ENCODE results near the gene GARRE1. TPM values are rescaled to one million over a fixed set of nuclear protein-coding genes. Genes with fewer than 3 reads are reported as not detected.

Gene GARRE1
- total RNA-seq, 1 experiment from 2014 or later = 23.3 TPM

DNA sequence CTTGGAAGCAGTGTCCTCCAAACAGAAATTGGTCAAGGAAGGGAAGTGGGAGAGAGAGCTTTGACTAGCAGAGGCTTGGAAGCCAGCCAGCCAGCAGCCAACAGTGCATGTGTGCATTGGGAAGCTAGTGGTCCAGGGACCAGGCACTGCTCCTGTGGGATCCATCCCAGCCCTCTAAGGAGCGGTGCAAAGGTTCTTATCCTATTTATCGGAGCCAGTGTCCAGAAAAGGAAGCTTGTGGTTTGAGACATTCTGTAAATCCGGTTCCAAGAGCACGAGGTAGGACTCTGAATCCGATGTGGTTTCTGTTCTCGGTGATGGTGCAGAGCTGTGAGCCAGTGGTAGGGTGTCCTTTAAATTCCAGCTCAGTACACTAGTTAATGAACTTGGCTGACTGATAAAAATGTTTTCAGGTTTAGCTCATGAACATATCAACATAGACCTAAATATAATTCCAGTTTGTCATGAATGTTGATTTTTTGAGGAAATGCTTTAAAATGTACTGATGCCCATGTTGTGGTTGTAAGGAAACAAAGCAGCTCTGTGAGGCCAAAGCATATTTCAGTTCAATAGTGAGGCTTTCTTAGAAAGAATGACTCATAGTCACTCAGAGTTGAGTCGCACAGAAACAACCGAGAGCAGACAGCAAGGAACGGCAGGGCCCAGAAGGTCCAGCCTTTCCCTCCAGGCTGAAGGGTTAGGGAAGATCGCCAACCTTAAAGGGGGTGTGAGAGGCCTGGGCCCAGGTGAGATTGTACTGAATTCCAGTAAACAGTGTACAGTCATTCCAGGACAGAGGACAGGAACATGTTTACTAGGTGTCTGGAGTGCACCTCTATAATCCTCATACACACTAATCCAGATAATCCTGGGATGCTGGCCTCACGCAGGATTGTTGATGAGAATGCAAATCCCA lies 21.5 kb upstream of the GARRE1 start:
- no peaks in the 10 kb centered on the region for H3K9me2 ChIP-seq (ENCODE audit: insufficient read depth)
- no TSS peak for BruUV-seq (replicated peaks)
- H3K79me2 ChIP-seq (ENCODE audit: low read depth) = no peaks in the 10 kb centered on the region
- H3F3A ChIP-seq (ENCODE audit: insufficient read depth, low read depth) = peaks cover 28% of the 10 kb centered on the region
- H3K27me3 ChIP-seq (ENCODE audit: insufficient read depth, low read depth) = no peaks in the 10 kb centered on the region
- TF ChIP-seq, protein P1, sequence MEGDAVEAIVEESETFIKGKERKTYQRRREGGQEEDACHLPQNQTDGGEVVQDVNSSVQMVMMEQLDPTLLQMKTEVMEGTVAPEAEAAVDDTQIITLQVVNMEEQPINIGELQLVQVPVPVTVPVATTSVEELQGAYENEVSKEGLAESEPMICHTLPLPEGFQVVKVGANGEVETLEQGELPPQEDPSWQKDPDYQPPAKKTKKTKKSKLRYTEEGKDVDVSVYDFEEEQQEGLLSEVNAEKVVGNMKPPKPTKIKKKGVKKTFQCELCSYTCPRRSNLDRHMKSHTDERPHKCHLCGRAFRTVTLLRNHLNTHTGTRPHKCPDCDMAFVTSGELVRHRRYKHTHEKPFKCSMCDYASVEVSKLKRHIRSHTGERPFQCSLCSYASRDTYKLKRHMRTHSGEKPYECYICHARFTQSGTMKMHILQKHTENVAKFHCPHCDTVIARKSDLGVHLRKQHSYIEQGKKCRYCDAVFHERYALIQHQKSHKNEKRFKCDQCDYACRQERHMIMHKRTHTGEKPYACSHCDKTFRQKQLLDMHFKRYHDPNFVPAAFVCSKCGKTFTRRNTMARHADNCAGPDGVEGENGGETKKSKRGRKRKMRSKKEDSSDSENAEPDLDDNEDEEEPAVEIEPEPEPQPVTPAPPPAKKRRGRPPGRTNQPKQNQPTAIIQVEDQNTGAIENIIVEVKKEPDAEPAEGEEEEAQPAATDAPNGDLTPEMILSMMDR (conservative IDR thresholded peaks at IDR 0.05) = no peak
- no peak for TF ChIP-seq EZH2 (IDR thresholded peaks at IDR 0.05; ENCODE audit: low read depth)
- H3K9me3 ChIP-seq (ENCODE audit: insufficient read depth, low read depth) = no peaks in the 10 kb centered on the region
- H3K36me3 ChIP-seq (ENCODE audit: low read depth) = 0 out of 2 replicates have a peak, but pooled peaks cover 14% of the 10 kb centered on the region
- ChIA-PET POLR2A (ENCODE audit: unreplicated experiment) (interaction anchor here (0.6 kb wide), 2 partner anchors 27 to 103 kb away, joined by 3 to 13 read pairs; no protein-coding TSS in a partner anchor), CTCF (interaction anchor here (0.5 to 1.0 kb wide), 3 partner anchors 12 to 114 kb away, joined by 3 to 14 read pairs (median 5); no protein-coding TSS in a partner anchor)
- H3K4me3 ChIP-seq = no peak overlapping the region
- H3K4me2 ChIP-seq = peak overlapping the region; percentile 32
- H4K20me1 ChIP-seq (ENCODE audit: insufficient read depth) = peaks cover 20% of the 10 kb centered on the region
- DNase-seq = peak; percentile 64 to 87
- no peak overlapping the region for H2AFZ ChIP-seq
- peaks cover 17% of the 10 kb centered on the region for H3K4me1 ChIP-seq (replicated peaks; ENCODE audit: insufficient read depth)
- intact Hi-C loops (cut with micrococcal nuclease; ENCODE audit: unreplicated experiment) = loop anchor here (1.0 to 2.0 kb wide), 2 partner anchors 15 to 104 kb away; no protein-coding TSS in a partner anchor
- H3K27ac ChIP-seq = peak overlapping the region; percentile 51

- Histone ChIP-seq H3K4me1 (replicated peaks; ENCODE audit: insufficient read depth) (peaks cover 17% of the 10 kb centered on the region), H3K27ac (no peak overlapping the region), H3K9me3 (ENCODE audit: insufficient read depth, low read depth) (no peaks in the 10 kb centered on the region), H4K20me1 (ENCODE audit: insufficient read depth) (peaks cover 13% of the 10 kb centered on the region), H3K4me3 (no peak overlapping the region), H2AFZ (no peak overlapping the region), H3K4me2 (no peak overlapping the region), H3K9me2 (ENCODE audit: insufficient read depth) (no peaks in the 10 kb centered on the region), H3K79me2 (ENCODE audit: low read depth) (no peaks in the 10 kb centered on the region), H3K36me3 (ENCODE audit: low read depth) (no peaks in the 10 kb centered on the region), H3K27me3 (ENCODE audit: insufficient read depth, low read depth) (no peaks in the 10 kb centered on the region), H3F3A (ENCODE audit: insufficient read depth, low read depth) (peaks cover 28% of the 10 kb centered on the region)
- no peak for DNase-seq
- ChIA-PET POLR2A (ENCODE audit: unreplicated experiment) (no interaction called here), CTCF (no interaction called here)
- intact Hi-C loops (cut with micrococcal nuclease; ENCODE audit: unreplicated experiment) = no loop called here
- BruUV-seq (replicated peaks) = no TSS peak
- TF ChIP-seq, protein P1 (conservative IDR thresholded peaks at IDR 0.05) = no peak
- no peak for TF ChIP-seq EZH2 (IDR thresholded peaks at IDR 0.05; ENCODE audit: low read depth)
Measured at GRCh38 chr19:34235425-34235940, 18.9 kb upstream of the GARRE1 start.

GRCh38 chr19:34236035-34236987 lies 18.0 kb upstream of the GARRE1 start:
- CTCF ChIA-PET = no interaction called here
- Histone ChIP-seq H3K27me3 (ENCODE audit: insufficient read depth, low read depth) (no peaks in the 10 kb centered on the region), H3K4me3 (no peak overlapping the region), H3K4me1 (replicated peaks; ENCODE audit: insufficient read depth) (peaks cover 17% of the 10 kb centered on the region), H3K27ac (no peak overlapping the region), H3K79me2 (ENCODE audit: low read depth) (no peaks in the 10 kb centered on the region), H3K9me3 (ENCODE audit: insufficient read depth, low read depth) (no peaks in the 10 kb centered on the region), H3K36me3 (ENCODE audit: low read depth) (no peaks in the 10 kb centered on the region), H3K4me2 (no peak overlapping the region), H3K9me2 (ENCODE audit: insufficient read depth) (no peaks in the 10 kb centered on the region), H2AFZ (no peak overlapping the region), H3F3A (ENCODE audit: insufficient read depth, low read depth) (peaks cover 24% of the 10 kb centered on the region), H4K20me1 (ENCODE audit: insufficient read depth) (peaks cover 7% of the 10 kb centered on the region; the same call in 1 of the 2 replicates)
- POLR2A ChIA-PET (ENCODE audit: unreplicated experiment) = no interaction called here
- TF ChIP-seq, protein P1 (conservative IDR thresholded peaks at IDR 0.05) = no peak
- no peak for TF ChIP-seq EZH2 (IDR thresholded peaks at IDR 0.05; ENCODE audit: low read depth)
- BruUV-seq (replicated peaks) = no TSS peak
- no peak for DNase-seq
- intact Hi-C loops (cut with micrococcal nuclease; ENCODE audit: unreplicated experiment) = no loop called here
